M059J (cell line): ENCODE data around the gene XBP1. TPM values are rescaled to one million over a fixed set of nuclear protein-coding genes. Genes with fewer than 3 reads are reported as not detected.
"Not testable (repeated sequence)": the region's sequence is repeated elsewhere in the genome, so short reads cannot be mapped to it uniquely, and the experiment has no call there.

ENCODE experiments used
- DNase-seq: peaks from one replicate; pipeline ENCODE4 v3.0.0-alpha.2; 2012; ENCODE audit warnings: low read depth
- total RNA-seq: library from RNA; depleted of rRNA; stranded (reverse); fragments of >200 nt; shearing (Covaris generic); gene quantifications from 2 replicates; pipeline ENCODE4 v1.2.3, GENCODE V29; 2014

Gene XBP1
- total RNA-seq, 1 experiment from 2014 or later = 177 TPM

DNA sequence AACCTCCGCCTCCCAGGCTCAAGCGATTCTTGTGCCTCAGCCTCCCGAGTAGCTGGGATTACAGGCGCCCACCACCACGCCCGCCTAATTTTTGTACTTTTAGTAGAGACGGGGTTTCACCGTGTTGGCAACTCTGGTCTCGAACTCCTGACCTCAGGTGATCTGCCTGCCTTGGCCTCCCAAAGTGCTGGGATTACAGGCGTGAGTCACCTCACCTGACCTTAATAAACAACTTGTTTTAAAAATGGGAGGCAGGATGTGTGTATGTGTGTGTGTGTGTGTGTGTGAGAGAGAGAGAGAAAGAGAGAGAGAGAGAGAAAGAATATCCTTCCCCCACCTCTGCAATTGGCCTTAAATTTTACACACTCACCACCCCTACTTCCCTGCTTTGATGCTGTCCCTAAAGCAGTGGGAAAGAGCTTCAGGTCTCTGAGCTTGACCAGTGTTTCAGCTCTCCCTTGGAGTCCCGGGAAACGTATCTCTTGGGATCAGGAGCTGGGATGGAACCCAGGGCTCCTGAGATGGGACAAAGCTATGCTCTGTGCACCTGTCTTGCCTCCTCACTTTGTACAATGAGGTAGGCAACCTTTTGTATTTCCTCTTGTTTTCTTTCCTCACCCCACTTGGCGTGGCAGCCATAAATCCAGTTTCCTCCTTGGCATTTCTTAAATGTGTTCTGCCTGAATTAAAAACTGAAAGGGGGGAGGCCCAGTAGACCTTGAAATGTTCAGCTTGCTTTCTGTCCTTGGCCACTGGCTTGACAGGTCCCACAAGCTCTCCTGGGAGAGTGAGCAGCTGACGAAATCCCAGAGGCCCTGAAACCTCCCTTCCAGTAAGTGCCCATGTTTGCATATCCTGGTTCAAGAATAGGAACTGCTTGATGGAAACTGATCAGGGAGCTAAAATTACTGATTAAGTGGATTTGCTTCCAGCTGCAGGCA is 17.8 kb upstream of the XBP1 start:
- DNase-seq = no peak

DNA sequence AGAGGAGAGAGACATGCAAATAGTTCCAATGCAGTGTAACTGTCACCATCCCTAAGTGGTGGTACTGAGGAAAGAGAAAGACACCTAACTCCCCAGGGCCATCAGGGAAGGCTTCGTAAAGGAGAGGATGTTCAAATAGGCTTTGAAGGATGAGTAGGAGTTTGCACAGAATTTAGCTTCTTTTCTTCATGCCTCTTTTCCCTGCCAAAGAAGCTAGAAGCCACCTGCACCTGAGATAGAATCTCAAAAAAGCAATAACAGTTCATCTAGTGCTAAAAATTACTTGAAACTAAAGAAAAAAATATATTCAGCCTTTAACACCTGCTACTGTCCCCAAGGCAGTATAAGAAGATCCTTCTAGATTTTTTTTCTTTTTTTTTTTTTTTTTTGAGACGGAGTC is 16.7 kb upstream of the XBP1 start:
- no peak for DNase-seq

DNA sequence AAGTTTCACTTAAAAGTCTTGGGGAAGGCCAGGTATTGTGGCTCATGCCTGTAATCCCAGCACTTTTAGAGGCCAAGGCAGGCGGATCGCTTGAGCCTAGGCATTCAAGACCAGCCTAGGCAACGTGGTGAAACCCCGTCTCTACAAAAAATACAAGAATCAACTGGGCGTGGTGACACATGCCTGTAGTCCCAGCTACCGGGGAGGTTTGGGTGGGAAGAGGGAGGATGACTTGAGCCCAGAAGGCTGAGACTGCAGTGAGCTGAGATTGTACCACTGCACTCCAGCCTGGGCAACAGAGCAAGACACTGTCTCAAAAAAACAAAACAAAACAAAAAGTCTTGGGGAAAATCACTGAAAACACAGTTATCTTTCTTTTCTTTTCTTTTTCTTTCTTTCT is 15.4 kb upstream of the XBP1 start:
- no peak for DNase-seq

DNA sequence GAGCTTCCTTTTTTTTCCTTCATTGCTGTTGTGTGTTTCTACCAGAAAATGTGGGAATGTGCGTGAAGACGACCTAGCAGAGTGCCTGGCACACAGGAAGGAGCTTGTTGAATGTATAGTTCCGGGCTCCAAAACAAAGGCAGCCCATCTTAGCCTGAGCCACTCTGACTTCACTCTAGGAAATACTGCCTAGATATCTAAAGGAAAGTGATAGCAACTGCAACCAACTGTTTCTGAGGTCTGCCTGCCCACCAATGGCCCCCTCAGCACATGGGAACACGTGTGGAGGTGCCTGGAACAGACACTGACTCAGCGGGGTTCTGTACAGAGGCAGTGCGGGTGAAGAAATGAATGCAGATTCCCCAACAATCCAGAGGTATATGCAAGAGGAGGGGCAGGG is 14.7 kb upstream of the XBP1 start:
- no peak for DNase-seq

DNA sequence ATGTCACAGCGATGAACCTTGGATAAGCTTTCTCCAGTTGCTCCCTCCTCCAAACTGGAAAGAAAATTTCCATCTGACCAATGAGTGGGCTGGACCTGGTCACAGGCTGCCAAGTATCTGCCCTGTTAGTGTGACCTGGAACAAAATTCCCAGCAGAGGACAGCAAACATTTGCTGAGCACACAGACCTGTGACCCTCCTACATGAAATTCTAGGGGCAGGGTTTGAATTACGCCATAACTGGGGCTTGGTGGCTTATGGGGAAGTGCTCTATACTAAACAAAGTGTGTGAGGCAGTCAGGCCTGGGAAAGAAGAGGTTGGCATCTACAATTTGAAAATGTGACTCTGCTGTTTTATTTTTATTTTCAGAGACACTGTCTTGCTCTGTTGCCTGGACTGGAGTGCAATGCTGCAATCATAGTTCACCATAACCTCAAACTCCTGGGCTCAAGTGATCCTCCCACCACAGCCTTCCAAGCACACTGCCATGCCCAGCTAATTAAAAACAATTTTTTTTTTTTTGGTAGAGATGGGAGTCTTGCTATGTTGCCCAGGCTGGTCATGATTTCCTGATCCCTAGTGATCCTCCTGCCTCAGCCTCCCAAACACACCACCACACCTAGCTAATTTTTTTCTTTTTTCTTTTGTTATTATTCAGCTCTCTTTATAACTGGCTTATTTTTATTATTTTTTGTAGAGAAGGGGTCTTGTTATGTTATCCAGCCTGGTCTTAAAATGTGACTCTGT is 13.6 kb upstream of the XBP1 start:
- no peak for DNase-seq

DNA sequence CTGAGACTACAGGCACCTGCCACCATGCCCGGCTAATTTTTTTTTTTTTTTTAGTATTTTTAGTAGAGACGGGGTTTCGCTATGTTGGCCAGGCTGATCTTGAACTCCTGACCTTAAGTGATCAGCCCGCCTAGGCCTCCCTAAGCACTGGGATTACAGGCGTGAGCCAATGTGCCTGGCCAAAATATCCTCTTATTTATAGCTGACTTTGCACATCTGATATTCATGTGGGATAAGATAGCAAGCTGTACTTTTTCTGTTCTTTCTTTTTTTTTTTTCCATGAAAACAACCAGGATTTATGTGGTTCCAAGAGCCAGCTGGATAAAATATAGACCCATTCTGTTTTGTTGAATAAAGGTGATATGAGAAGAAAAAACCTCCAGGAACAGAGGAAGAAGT is 12.1 kb upstream of the XBP1 start:
- DNase-seq = no peak

DNA sequence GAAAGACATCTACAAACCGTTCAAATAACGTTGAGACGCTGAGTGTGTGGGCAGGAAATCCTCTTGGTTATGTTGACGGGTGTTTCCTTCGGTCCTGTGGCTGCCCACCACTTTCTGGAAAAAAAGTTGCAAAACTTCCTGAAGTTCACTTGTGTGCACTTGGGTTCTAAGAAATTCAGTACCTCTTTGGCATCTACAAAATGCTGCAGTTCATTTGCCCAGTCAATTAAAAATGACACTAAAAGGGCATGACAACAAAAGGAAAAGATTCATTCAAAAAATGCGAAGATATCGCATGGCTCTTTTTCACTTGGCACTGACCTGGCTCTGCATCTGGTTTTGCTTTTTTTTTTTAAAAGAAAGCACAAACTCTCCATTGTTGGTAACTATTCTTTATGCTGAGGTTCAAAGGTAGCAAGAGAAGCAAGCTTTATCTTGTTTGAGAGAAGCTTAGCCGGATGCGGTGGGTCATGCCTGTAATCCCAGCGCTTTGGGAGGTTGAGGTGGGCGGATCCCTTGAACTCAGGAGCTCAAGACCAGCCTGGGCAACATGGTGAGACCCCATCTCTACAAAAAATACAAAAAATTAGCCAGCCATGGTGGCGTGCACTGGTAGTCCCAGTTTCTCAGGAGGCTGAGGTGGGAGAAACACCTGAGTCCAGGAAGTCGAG is 10.6 kb upstream of the XBP1 start:
- no peak for DNase-seq

DNA sequence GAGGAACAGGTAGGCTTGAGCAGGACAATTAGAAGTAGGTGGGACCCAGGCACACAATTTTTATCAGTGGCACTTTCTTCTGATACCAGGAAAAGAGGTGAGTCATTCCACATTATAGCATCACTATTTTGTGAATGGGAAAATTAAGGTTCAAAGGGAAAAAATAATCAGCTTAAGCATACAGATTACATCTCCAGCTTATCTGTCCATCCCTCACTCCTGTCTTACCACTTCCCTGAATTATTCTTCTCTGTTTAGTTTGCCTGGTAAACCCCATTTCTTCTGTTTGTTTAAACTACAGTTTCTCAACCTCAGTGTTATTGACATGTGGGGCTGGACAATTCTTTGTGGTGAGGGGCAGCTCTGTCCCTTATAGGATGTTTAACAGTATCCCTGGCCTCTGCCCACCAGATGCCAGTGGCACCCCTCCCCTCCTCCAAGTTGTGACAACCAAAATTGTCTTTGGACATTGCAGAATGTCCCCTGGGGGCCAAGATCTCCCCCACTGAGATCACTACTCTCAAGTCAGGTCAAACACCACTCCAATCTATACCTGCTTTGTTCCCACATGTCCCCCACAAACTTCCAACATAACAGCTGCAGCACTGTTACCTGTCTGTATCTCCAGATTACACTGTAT is 8.5 kb upstream of the XBP1 start:
- DNase-seq = no peak

DNA sequence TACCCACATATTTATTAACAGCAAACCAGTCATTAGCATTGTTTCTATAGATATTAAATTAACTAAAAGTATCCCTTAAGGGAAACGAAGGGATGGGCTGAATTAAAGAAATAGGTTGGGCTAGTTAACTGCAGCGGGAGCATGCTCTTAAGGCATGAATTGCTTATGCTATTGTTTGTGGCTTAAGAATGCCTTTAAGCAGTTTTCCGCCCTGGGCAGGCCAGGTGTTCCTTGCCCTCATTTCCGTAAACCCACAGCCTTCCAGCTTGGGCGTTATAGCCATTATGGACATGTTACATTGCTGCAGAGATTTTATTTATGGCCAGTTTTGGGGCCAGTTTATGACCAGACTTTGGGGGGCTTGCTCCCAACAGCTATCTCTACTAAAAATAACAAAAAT is 5.1 kb upstream of the XBP1 start:
- not testable (repeated sequence) for DNase-seq

DNA sequence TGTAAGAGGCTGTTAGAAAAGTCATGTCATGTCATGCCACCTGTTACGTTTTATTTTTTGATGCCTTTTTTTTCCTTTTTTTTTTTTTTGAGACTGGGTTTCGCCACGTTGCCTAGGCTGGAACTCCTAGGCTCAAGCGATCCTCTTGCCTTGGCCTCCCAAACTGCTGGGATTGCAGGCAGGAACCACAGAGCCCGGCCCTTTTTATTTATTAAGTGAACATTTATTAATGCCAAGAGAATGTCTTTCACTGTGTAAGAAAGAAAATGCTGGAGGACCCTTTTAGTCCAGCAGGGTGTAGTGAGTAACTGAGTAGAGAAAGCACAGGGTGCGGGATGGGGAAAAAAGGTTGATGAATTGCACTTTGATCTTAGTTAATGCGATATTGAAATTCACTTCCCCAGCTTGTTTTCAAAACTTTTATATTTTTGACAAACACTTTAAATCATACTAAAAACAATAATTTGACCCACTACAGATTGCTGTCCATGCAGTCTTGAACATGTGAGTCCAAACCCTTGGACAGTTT is 2.3 kb upstream of the XBP1 start:
- DNase-seq = no peak

DNA sequence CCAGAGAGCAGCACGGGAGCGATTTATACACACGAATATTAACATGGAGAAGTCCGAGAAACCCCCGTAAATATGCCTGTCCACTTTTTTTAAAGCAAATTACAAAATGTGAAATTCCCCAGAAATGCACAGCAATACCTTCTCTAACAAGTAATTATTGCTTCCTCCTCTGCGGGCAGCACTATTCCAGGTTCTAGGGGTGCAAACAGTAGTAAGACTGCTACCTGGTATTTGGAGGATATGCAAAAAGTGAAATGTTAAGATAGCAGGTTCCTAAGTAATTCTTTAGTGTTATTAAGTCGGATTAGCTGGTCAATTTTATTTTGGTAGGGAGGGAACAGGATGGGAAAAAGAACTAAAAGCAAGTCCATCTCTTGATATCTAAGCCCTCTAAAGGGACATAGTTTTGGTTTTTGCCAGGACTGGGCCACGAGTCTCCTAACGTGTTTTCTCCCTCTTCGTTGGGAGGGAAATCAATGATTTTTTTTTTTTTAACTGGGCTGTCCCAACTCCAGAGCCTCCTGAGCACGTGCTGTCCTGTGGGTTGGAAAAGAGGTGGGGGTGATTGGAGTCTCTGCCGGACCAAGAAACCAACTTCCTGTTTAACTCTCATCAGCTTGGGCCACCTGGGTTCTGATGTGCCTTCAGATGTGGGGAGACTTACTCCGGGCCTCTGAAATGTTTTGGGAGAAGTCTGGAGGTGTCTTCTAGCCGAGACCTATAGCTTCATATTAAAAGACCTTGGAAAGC is 1.7 kb upstream of the XBP1 start:
- no peak for DNase-seq

DNA sequence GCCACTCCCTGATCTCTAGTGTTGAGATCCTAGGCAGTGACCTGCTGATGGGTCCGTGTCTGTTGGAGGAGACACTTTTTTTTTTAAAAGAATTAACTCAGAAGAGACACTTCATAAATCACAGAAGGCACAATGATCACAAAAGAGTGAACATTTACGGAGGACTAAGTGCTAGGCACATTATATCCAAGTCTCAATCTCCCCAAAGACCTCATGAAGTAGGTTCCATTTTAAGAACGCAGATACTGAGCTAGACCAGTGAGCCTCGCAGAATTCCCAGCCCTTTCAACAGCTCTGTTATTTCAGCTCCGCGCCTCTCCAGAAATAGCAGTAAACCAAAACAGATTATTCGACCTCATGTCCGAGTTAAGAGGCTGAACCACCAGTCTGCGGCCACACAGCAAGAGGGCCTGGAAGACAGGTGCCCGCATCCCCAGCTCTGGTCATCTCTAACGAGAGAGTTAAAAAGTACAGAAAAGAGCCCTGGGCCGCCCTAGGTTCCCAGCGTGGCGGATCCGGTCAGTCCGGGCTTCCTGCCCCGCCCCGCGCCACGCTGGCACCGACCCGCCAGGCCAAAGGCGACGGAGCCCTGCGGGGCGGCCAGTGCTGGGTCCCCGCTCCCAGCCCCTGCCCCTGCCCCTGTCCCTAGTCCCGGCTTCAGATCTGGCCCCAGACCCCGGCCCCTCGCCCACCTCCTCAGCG is 612 bp downstream of the XBP1 start:
- peak; percentile 53 for DNase-seq

DNA sequence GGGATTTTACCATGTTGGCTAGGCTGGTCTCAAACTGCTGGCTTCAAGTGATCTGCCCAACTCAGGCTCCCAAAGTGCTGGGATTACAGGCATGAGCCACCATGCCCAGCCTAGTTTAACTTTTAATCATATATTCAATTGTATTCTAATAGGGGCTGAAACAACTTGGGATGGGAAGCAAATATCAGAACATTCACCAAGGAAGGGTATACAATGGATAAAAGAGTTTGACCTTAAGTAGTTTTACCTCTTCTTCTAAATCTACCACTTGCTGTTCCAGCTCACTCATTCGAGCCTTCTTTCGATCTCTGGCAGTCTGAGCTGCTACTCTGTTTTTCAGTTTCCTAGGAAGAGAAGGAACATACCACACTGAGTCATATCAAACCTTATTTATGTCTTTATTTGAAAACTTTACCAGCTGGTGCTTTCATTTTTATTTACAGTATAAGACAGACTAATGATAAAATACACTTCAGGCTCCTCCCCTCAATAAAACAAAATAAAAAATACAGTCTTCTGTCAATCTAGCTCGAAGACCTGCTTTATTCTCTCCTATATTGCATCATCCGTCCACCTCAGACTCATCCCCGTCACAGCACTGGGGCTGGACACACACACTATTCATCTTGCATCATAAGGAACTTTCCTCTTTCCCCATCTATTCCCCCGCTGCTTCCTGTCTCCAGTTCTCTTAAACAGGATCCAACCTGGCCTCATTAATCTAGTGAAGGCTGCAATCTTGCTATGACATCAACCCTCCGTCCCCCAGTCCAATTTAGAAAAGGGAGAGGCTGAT is 1.4 kb downstream of the XBP1 start:
- peak; percentile 72 for DNase-seq

DNA sequence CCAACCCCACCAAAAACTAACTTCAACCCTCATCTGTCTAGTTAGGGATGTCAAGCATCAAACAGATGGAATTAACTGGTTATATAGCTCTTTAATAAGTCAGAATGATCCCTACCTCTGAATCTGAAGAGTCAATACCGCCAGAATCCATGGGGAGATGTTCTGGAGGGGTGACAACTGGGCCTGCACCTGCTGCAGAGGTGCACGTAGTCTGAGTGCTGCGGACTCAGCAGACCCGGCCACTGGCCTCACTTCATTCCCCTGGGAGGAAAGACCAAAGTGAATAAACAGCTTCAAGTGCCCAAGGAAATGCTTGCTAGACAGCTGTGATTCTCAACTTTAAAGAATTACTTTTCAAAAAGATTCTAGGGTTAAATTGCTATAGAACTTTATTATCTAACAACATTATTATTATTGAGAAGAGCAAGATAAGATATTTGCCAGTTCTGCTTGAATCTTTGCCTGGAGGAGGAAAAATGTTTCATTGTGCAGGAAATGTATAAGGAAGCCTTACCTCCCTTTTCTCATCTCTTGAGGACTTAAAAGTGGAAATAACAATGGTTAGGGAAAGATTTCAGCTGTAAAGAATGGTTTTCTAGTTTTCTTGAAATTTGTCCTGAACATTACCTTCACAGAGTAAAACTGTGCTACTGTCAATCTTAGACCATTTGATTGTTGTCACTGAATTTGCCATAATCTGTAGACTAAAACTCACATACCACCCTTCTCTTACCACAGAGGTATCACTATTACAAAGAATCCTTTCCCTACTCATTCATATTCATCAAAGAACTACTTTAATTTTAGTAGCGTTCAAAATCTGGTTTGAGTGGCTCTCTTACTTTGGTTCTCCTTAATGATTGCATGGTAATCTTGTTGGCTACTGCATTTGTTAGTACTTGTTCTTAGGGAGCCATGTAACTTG is 4.2 kb downstream of the XBP1 start:
- no peak for DNase-seq

DNA sequence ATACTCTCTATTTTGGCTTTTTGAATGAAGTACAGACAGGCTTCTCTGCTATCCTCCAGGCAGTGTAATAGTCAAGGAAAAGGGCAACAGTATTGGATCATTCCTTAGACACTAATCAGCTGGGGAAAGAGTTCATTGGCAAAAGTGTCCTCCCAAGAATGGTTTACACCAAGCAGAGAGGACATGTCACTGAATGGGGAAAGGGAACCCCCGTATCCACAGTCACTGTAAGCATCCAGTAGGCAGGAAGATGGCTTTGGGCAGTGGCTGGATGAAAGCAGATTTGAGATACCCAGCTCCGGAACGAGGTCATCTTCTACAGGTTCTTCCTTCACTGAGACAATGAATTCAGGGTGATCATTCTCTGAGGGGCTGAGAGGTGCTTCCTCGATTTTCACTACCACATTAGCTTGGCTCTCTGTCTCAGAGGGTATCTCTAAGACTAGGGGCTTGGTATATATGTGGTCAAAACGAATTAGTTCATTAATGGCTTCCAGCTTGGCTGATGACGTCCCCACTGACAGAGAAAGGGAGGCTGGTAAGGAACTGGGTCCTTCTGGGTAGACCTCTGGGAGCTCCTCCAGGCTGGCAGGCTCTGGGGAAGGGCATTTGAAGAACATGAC is 5.2 kb downstream of the XBP1 start:
- DNase-seq = no peak

DNA sequence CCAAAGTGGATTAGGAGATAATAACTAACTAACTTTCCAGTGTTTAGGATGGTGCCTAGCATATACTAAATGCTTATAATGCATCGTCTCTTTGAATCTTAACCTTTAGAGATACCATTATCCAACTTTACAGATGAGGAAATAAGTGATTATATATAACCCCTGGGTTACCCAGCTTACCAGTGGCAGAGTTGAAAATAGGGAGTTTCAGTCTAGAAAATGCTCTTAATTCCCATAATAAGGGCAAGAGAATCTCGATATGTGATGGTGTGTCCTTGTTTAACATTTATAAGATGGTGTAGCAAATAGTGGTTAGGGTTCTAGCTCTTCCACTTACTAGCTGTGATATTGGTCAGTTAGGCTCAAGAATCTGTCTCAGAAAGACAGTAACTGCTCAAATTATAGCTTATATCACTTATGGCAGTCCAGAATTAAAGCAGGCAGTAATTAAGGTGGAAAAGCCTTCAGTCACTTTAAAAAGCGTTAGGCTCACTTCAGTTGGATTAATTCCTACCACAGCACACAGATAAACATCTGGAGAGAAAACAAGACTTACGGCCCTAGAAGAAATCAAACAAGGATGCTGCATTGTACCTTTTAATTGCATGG is 6.3 kb downstream of the XBP1 start:
- no peak for DNase-seq
